ENCODE results near the gene RPIA.
"Not testable (repeated sequence)": the region's sequence is repeated elsewhere in the genome, so short reads cannot be mapped to it uniquely, and the experiment has no call there.

- TF ChIP-seq POLR2AphosphoS5, CTCF, POLR2A (IDR thresholded peaks at IDR 0.05): not testable (repeated sequence)
Observed at GRCh38 chr2:88796523-88796922, 105.0 kb downstream of the RPIA start.
